ENCODE data around the gene DEPDC5.

Gene DEPDC5

DNA sequence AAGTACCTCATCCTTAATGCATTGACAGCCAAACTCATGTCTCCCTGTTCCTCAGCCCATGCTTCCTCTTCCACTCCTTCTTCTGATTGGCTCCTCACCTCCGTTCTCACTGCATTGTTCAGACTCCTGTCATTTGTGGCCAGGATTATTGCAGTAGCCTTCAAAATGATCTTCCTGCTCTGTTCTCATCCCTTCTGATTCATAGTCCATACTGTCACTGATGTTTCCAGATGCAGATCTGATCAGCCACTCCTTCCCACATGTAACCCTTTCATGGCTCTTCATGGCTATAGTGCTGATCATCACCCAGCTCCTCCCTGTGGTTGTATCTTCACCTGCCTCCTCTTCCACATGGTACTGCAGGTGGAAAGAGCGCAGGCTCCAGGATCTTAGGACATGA is 71.7 kb downstream of the DEPDC5 start:
- no peaks in the 10 kb centered on the region for H3K9me3 ChIP-seq (ENCODE audit: control insufficient read depth in 1 of 2, low read length in 2 of 2)
- H3K27ac ChIP-seq (ENCODE audit: low read depth, low read length), result no peak overlapping the region
- H3K36me3 ChIP-seq (ENCODE audit: control insufficient read depth in 1 of 2, insufficient read depth in 2 of 2, low read length in 2 of 2), result peaks cover 29 to 53% of the 10 kb centered on the region in 2 donors
- H3K4me1 ChIP-seq (ENCODE audit: control insufficient read depth in 1 of 2, insufficient read depth in 2 of 2, low read length in 2 of 2), result peaks cover 0 to 8% of the 10 kb centered on the region in 2 donors
- H3K27me3 ChIP-seq (ENCODE audit: control insufficient read depth in 1 of 2, insufficient read depth in 2 of 2, low read length in 2 of 2), result no peaks in the 10 kb centered on the region
- no peak overlapping the region for H3K9ac ChIP-seq (ENCODE audit: low read depth in 1 of 2, low read length in 2 of 2)
- no peak overlapping the region for H3K4me3 ChIP-seq (ENCODE audit: low read depth in 1 of 2, low read length in 2 of 2)

DNA sequence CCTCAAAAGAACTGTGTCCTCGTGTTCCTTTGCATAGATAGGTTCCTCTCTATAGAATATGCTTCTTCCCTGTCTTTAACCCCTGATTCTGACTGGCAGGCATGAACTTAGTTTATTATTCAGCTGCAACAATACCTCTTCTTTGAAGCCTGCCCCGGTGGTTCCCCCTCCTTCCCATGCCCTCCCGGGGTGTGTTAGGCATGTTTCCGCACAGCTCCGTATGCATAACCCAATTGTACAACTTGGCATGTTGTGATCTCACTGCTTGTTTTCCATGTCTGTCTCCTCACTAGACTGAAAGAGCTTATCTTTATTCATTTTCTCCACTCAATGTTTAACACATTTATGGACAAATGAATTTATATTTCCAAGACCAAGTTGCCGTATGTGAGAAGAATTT is 72.6 kb downstream of the DEPDC5 start:
- H3K27ac ChIP-seq (ENCODE audit: low read depth, low read length), result no peak overlapping the region
- no peaks in the 10 kb centered on the region for H3K27me3 ChIP-seq (ENCODE audit: control insufficient read depth in 1 of 2, insufficient read depth in 2 of 2, low read length in 2 of 2)
- no peak overlapping the region for H3K9ac ChIP-seq (ENCODE audit: low read depth in 1 of 2, low read length in 2 of 2)
- peaks cover 26 to 44% of the 10 kb centered on the region in 2 donors for H3K36me3 ChIP-seq (ENCODE audit: control insufficient read depth in 1 of 2, insufficient read depth in 2 of 2, low read length in 2 of 2)
- H3K4me3 ChIP-seq (ENCODE audit: low read depth in 1 of 2, low read length in 2 of 2), result no peak overlapping the region
- H3K4me1 ChIP-seq (ENCODE audit: control insufficient read depth in 1 of 2, insufficient read depth in 2 of 2, low read length in 2 of 2), result peaks cover 0 to 8% of the 10 kb centered on the region in 2 donors
- no peaks in the 10 kb centered on the region for H3K9me3 ChIP-seq (ENCODE audit: control insufficient read depth in 1 of 2, low read length in 2 of 2)

DNA sequence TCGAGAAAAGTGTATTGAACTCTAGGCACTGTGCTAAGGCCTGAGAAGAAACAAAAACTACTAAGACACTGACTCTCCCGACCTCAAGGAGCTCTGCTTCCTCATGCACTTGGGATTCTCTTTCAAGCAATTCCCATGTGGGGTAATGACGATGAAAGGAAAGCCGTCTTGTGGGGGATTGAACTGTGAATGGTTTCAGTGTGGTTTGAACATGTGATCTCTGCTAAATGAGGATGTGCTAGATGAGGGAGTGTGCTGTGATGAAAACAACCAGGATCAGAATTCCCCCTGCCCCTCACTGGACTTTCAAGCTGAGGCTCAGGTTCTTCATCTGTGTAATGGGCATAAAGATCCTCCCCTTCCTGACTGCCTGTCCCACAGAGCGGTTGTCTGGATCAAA is 74.9 kb downstream of the DEPDC5 start:
- peaks cover 0 to 8% of the 10 kb centered on the region in 2 donors for H3K4me1 ChIP-seq (ENCODE audit: control insufficient read depth in 1 of 2, insufficient read depth in 2 of 2, low read length in 2 of 2)
- no peaks in the 10 kb centered on the region for H3K27me3 ChIP-seq (ENCODE audit: control insufficient read depth in 1 of 2, insufficient read depth in 2 of 2, low read length in 2 of 2)
- H3K9ac ChIP-seq (ENCODE audit: low read depth in 1 of 2, low read length in 2 of 2), result no peak overlapping the region
- H3K27ac ChIP-seq (ENCODE audit: low read depth, low read length), result no peak overlapping the region
- no peak overlapping the region for H3K4me3 ChIP-seq (ENCODE audit: low read depth in 1 of 2, low read length in 2 of 2)
- peaks cover 12 to 36% of the 10 kb centered on the region in 2 donors for H3K36me3 ChIP-seq (ENCODE audit: control insufficient read depth in 1 of 2, insufficient read depth in 2 of 2, low read length in 2 of 2)
- no peaks in the 10 kb centered on the region for H3K9me3 ChIP-seq (ENCODE audit: control insufficient read depth in 1 of 2, low read length in 2 of 2)

DNA sequence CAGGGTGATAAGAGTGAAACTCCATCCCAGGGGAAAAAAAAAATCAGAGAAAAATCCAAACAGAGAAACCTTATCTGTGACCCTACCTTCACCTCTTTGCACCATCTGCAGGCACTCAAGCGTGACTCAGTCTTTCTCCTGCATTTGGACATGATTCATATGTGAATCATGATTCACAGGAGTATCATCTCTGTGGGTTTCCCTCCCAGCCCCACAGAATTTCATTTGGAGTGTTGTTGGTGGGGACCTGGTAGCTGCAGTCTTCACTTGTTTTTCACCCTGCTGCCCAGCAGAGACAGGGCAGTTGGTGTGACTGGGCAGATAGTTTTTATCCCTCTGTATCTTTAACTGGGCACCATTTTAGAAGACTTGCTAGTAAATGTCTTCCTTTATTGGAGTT is 75.7 kb downstream of the DEPDC5 start:
- no peaks in the 10 kb centered on the region for H3K9me3 ChIP-seq (ENCODE audit: control insufficient read depth in 1 of 2, low read length in 2 of 2)
- no peaks in the 10 kb centered on the region for H3K27me3 ChIP-seq (ENCODE audit: control insufficient read depth in 1 of 2, insufficient read depth in 2 of 2, low read length in 2 of 2)
- H3K36me3 ChIP-seq (ENCODE audit: control insufficient read depth in 1 of 2, insufficient read depth in 2 of 2, low read length in 2 of 2), result peaks cover 17 to 39% of the 10 kb centered on the region in 2 donors
- no peak overlapping the region for H3K4me3 ChIP-seq (ENCODE audit: low read depth in 1 of 2, low read length in 2 of 2)
- H3K4me1 ChIP-seq (ENCODE audit: control insufficient read depth in 1 of 2, insufficient read depth in 2 of 2, low read length in 2 of 2), result peaks cover 0 to 8% of the 10 kb centered on the region in 2 donors
- no peak overlapping the region for H3K27ac ChIP-seq (ENCODE audit: low read depth, low read length)
- H3K9ac ChIP-seq (ENCODE audit: low read depth in 1 of 2, low read length in 2 of 2), result no peak overlapping the region

DNA sequence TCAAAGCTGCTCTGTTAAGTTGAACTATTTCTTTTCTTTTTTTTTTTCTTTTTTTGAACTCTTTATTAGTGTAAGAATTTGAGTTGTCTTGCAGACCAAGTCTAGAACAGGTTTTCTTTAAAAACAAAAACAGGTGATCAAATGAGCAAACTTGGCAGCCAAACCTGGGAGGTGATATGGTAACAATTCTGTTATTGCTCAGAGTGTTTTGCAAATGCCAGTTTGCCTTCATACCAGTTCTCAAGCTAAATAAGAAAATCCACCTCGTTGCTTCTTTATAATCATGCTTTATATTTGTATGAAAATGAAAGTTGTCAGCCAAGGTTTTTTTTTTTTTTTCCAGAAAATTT is 76.9 kb downstream of the DEPDC5 start:
- peaks cover 17 to 36% of the 10 kb centered on the region in 2 donors for H3K36me3 ChIP-seq (ENCODE audit: control insufficient read depth in 1 of 2, insufficient read depth in 2 of 2, low read length in 2 of 2)
- H3K9ac ChIP-seq (ENCODE audit: low read depth in 1 of 2, low read length in 2 of 2), result no peak overlapping the region
- no peaks in the 10 kb centered on the region for H3K9me3 ChIP-seq (ENCODE audit: control insufficient read depth in 1 of 2, low read length in 2 of 2)
- H3K27ac ChIP-seq (ENCODE audit: low read depth, low read length), result no peak overlapping the region
- H3K4me1 ChIP-seq (ENCODE audit: control insufficient read depth in 1 of 2, insufficient read depth in 2 of 2, low read length in 2 of 2), result peaks cover 0 to 8% of the 10 kb centered on the region in 2 donors
- H3K27me3 ChIP-seq (ENCODE audit: control insufficient read depth in 1 of 2, insufficient read depth in 2 of 2, low read length in 2 of 2), result no peaks in the 10 kb centered on the region
- no peak overlapping the region for H3K4me3 ChIP-seq (ENCODE audit: low read depth in 1 of 2, low read length in 2 of 2)

DNA sequence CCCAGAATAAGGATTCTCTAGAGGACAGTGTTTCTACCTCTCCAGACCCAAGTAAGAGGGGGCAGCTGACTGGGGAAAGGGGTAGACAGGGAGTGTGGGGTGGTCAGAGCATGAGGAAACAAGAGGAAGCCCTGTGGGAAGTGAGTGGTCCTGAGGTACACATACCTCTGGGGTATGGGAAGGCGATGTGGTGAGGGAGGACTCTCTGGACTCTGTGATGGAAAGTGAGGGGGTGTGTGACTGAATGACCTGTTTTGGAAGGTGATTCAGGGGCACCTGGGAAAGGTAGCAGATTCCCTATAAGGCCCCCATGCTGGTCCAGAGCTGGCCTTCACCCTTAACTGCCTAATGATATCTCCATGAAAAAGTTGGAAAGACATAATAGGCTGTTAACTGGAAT is 80.1 kb downstream of the DEPDC5 start:
- no peaks in the 10 kb centered on the region for H3K9me3 ChIP-seq (ENCODE audit: control insufficient read depth in 1 of 2, low read length in 2 of 2)
- no peak overlapping the region for H3K27ac ChIP-seq (ENCODE audit: low read depth, low read length)
- no peak overlapping the region for H3K4me3 ChIP-seq (ENCODE audit: low read depth in 1 of 2, low read length in 2 of 2)
- H3K36me3 ChIP-seq (ENCODE audit: control insufficient read depth in 1 of 2, insufficient read depth in 2 of 2, low read length in 2 of 2), result peaks cover 21 to 43% of the 10 kb centered on the region in 2 donors
- H3K9ac ChIP-seq (ENCODE audit: low read depth in 1 of 2, low read length in 2 of 2), result no peak overlapping the region
- H3K27me3 ChIP-seq (ENCODE audit: control insufficient read depth in 1 of 2, insufficient read depth in 2 of 2, low read length in 2 of 2), result no peaks in the 10 kb centered on the region
- H3K4me1 ChIP-seq (ENCODE audit: control insufficient read depth in 1 of 2, insufficient read depth in 2 of 2, low read length in 2 of 2), result peaks cover 0 to 8% of the 10 kb centered on the region in 2 donors

DNA sequence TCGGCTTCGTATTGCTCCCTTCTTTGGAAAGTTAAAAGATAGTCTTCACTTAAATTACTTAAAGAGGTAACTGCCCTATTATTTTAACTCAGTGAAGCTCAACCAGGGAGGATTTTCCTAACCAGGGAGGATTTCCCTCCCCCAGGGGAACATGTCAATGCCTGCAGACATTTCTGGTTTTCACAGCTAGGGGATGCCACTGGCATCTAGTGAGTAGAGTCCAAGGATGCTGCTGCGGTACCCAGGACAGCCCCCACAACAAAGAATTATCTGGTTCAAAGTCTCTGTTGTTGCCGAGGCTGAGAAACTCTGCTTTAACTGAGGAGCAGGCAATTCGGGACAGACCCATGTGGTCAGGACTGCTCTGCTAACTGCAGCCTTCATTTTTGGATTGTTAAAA is 82.2 kb downstream of the DEPDC5 start:
- H3K36me3 ChIP-seq (ENCODE audit: control insufficient read depth in 1 of 2, insufficient read depth in 2 of 2, low read length in 2 of 2), result peaks cover 21 to 54% of the 10 kb centered on the region in 2 donors

DNA sequence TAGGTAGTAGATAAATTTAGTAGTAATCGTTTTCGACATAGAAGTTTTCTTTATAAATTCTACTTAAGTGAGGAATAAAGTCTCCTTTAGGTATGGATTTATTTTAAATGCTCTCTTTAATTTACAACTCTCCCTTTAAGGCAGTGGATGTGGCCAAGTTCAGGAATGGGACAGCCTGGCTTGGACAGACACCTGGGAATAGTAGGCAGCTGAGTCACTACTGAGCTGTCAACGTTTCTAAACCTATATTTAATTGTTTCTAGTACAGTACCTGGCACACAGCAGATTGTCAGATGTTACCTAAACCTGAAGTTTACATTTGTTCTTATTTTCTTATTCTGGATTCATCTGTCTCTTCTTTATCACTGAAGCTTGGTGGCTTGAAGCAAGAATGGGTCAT is 85.1 kb downstream of the DEPDC5 start:
- no peaks in the 10 kb centered on the region for H3K27me3 ChIP-seq (ENCODE audit: control insufficient read depth in 1 of 2, insufficient read depth in 2 of 2, low read length in 2 of 2)
- no peak overlapping the region for H3K4me3 ChIP-seq (ENCODE audit: low read depth in 1 of 2, low read length in 2 of 2)
- no peaks in the 10 kb centered on the region for H3K4me1 ChIP-seq (ENCODE audit: control insufficient read depth in 1 of 2, insufficient read depth in 2 of 2, low read length in 2 of 2)
- no peaks in the 10 kb centered on the region for H3K9me3 ChIP-seq (ENCODE audit: control insufficient read depth in 1 of 2, low read length in 2 of 2)
- H3K9ac ChIP-seq (ENCODE audit: low read depth in 1 of 2, low read length in 2 of 2), result no peak overlapping the region
- H3K27ac ChIP-seq (ENCODE audit: low read depth, low read length), result no peak overlapping the region
- H3K36me3 ChIP-seq (ENCODE audit: control insufficient read depth in 1 of 2, insufficient read depth in 2 of 2, low read length in 2 of 2), result peaks cover 17 to 50% of the 10 kb centered on the region in 2 donors

More for the DNA sequence above, 82.2 kb downstream of the DEPDC5 start:
- H3K9ac ChIP-seq (ENCODE audit: low read depth in 1 of 2, low read length in 2 of 2), result no peak overlapping the region
- no peak overlapping the region for H3K27ac ChIP-seq (ENCODE audit: low read depth, low read length)
- H3K4me1 ChIP-seq (ENCODE audit: control insufficient read depth in 1 of 2, insufficient read depth in 2 of 2, low read length in 2 of 2), result no peaks in the 10 kb centered on the region
- H3K4me3 ChIP-seq (ENCODE audit: low read depth in 1 of 2, low read length in 2 of 2), result no peak overlapping the region
- no peaks in the 10 kb centered on the region for H3K27me3 ChIP-seq (ENCODE audit: control insufficient read depth in 1 of 2, insufficient read depth in 2 of 2, low read length in 2 of 2)
- H3K9me3 ChIP-seq (ENCODE audit: control insufficient read depth in 1 of 2, low read length in 2 of 2), result no peaks in the 10 kb centered on the region

DNA sequence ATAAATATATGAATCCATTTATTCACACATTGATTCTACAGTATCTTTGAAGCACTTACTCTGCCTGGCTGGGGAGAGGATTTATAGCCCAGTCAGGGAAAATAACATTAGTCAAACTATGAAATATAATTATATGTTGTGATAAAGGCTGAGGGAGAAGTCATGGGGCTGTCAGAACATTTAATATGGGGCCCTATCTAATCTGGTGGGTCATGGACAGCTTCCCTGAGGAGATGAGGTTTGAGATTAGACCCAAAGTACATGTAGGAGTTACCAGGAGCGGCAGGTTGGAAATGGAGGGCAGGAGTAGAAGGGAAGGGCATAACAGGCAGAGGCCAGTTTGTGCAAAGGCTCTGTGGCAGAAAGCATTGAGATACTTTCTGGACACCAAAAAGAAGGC is 86.2 kb downstream of the DEPDC5 start:
- no peaks in the 10 kb centered on the region for H3K4me1 ChIP-seq (ENCODE audit: control insufficient read depth in 1 of 2, insufficient read depth in 2 of 2, low read length in 2 of 2)

DNA sequence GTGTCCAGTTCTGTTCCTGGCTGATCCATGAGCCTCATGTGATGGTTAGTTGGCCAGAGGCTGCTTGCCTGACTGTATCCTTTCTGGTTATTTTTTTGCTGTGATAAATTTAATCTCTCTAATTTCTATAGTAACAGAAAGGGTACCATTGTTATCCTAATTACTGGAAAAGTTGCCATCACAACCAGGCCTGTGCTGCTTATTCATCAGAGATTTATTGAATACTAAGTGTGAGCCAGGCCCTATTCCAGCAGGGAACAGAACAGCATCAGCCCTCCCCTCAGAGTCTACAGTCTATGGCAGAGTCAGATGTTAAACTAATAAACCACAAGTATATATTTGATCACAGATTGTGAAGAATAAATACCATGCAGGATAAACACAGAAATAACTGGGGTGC is 86.8 kb downstream of the DEPDC5 start:
- H3K4me3 ChIP-seq (ENCODE audit: low read depth in 1 of 2, low read length in 2 of 2), result no peak overlapping the region
- H3K27ac ChIP-seq (ENCODE audit: low read depth, low read length), result no peak overlapping the region
- H3K4me1 ChIP-seq (ENCODE audit: control insufficient read depth in 1 of 2, insufficient read depth in 2 of 2, low read length in 2 of 2), result no peaks in the 10 kb centered on the region
- H3K9me3 ChIP-seq (ENCODE audit: control insufficient read depth in 1 of 2, low read length in 2 of 2), result no peaks in the 10 kb centered on the region
- peaks cover 20 to 61% of the 10 kb centered on the region in 2 donors for H3K36me3 ChIP-seq (ENCODE audit: control insufficient read depth in 1 of 2, insufficient read depth in 2 of 2, low read length in 2 of 2)
- no peak overlapping the region for H3K9ac ChIP-seq (ENCODE audit: low read depth in 1 of 2, low read length in 2 of 2)
- no peaks in the 10 kb centered on the region for H3K27me3 ChIP-seq (ENCODE audit: control insufficient read depth in 1 of 2, insufficient read depth in 2 of 2, low read length in 2 of 2)

More for the DNA sequence above, 86.2 kb downstream of the DEPDC5 start:
- Histone ChIP-seq H3K27me3 (ENCODE audit: control insufficient read depth in 1 of 2, insufficient read depth in 2 of 2, low read length in 2 of 2) (no peaks in the 10 kb centered on the region), H3K9me3 (ENCODE audit: control insufficient read depth in 1 of 2, low read length in 2 of 2) (no peaks in the 10 kb centered on the region), H3K9ac (ENCODE audit: low read depth in 1 of 2, low read length in 2 of 2) (no peak overlapping the region), H3K4me3 (ENCODE audit: low read depth in 1 of 2, low read length in 2 of 2) (no peak overlapping the region), H3K27ac (ENCODE audit: low read depth, low read length) (no peak overlapping the region), H3K36me3 (ENCODE audit: control insufficient read depth in 1 of 2, insufficient read depth in 2 of 2, low read length in 2 of 2) (peaks cover 14 to 55% of the 10 kb centered on the region in 2 donors)
